Stimulated activated CD4-positive, alpha-beta T cell treated with anti-CD3 and anti-CD28 coated beads, TNF-alpha, amount 100 ng/mL, for 24 hours (primary cell): ENCODE measurements around the gene RAB13.
"Not testable (repeated sequence)": the region's sequence is repeated elsewhere in the genome, so short reads cannot be mapped to it uniquely, and the experiment has no call there.

Experiments used
- DNase-seq, 3 experiments: peaks; one replicate each; pipeline ENCODE4 v3.0.0-alpha.2; 2020; ENCODE audit warnings: low read depth in 3 of 3

RAB13 gene

GRCh38 chr1:153985941-153986761 is at the start of gene RAB13:
Gene RAB13, minus strand, starts transcription at chr1:153986339. Its CDS starts 103 bp downstream, at chr1:153986236.
- no peak for DNase-seq

- DNase-seq: not testable (repeated sequence)
Observed at GRCh38 chr1:154033697-154034096, 47.6 kb upstream of the RAB13 start.

DNA sequence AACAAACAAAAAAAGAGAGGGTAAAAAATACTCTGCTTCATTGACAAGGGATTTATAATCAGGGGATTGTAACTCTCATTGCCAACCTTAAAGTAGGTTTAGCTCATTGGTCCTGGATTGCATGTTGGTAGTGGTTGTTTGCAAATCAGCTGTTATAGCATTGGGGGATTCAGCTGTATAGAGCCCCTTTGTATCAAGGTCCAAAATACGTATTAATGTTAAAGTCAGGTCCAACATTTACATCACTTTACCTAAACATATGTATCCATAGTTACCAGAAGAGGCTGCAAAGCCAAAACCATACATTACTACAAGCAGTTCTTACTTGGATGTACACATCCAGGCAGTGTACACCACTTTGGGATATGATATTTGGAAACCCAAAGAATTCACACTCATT is 33.8 kb upstream of the RAB13 start:
- DNase-seq: no peak

- DNase-seq: no peak
Observed at GRCh38 chr1:154019269-154019668, 33.1 kb upstream of the RAB13 start.

DNA sequence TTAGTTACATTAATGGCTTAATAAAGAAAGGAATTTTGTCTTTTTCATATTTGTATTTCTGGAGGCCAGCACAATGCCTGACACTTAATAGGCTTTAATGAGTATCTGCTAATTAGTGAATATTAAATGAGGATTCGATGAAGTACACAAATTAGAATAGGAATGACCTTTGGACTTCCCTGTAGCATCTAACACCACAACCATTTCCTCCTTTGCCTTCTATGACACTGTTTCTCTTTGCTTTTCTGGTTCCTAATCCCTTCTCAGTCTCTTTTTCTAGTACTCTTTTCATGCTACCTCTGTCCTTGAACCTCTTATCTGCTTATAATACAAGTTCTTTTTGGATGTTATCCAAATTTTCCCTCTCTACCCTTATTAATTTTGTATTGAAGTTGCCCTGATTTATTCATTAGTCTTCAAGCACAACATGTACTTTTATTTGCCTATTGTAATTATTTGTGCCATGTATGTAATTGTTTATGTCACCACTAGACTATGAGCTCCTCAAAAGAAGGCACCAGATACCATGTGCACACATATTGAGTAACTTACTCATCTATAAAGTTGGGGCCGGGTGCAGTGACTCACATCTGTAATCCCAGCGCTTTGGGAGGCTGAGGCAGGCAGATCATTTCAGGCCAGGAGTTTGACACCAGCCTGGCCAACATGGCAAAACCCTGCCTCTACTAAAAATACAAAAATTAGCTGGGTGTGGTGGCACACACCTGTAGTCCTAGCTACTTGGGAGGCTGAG is 28.2 kb upstream of the RAB13 start:
- no peak for DNase-seq

GRCh38 chr1:154012543-154012942 is 26.4 kb upstream of the RAB13 start:
- not testable (repeated sequence) for DNase-seq

GRCh38 chr1:154012129-154012528 is 26.0 kb upstream of the RAB13 start:
- no peak for DNase-seq

- DNase-seq: no peak
Observed at GRCh38 chr1:154006136-154006535, 20.0 kb upstream of the RAB13 start.

DNA sequence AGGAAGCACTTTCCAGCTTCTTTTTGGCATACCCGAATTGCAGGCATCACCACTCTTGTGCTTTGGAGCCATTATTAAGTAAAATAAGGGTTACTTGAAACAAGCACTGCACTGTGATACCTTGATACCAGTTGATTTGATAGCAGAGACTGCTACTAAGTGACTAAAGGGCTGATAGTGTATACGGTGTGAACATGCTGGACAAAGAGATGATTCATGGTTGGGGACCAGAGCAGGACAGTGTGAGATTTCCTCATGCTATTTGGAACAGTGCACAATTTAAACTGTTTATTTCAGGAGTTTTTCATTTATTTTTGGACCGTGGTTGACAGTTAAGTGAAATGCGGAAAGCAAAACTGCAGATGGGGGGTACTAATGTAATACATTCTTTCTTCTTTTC is 14.3 kb upstream of the RAB13 start:
- DNase-seq: no peak

- DNase-seq: not testable (repeated sequence)
Observed at GRCh38 chr1:153996882-153997281, 10.7 kb upstream of the RAB13 start.

DNA sequence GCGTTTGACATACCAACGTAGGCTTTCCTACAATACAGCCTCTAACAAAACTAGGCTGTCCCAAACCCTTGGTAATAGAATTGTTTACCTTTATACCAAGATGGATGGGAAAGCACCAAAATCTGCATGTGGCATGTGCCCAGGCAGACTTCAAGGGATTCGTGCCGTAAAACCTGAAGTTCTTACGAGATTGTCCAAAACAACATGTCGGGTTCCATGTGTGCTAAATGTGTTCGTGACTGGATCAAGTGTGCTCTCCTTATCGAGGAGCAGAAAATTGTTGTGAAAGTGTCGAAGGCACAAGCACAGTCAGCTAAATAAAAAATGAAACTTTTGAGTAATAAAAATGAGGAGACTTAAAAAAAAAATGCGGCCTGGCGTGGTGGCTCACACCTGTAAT is 9.5 kb upstream of the RAB13 start:
- DNase-seq: no peak

GRCh38 chr1:153995202-153995601 is 9.1 kb upstream of the RAB13 start:
- DNase-seq: no peak

DNA sequence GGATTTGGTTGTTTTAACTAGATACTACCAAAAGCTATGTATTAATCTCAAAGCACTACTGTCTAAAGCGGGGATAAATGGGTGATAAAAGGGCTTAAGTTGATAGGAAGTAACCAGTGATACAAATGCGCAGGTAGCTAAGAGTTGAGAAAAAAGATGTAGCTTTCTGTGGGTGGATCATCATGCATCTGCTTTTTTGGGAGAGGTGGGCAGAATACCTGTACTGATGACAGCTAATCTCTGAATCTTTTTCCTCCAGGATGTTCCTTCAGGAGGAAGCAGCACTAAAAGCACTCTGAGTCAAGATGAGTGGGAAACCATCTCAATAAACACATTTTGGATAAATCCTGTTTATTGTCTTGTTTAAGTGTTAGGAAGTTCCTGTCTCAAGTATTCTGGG is 5.7 kb upstream of the RAB13 start:
- no peak for DNase-seq

GRCh38 chr1:153991151-153991630 is 5.1 kb upstream of the RAB13 start:
- no peak for DNase-seq

DNA sequence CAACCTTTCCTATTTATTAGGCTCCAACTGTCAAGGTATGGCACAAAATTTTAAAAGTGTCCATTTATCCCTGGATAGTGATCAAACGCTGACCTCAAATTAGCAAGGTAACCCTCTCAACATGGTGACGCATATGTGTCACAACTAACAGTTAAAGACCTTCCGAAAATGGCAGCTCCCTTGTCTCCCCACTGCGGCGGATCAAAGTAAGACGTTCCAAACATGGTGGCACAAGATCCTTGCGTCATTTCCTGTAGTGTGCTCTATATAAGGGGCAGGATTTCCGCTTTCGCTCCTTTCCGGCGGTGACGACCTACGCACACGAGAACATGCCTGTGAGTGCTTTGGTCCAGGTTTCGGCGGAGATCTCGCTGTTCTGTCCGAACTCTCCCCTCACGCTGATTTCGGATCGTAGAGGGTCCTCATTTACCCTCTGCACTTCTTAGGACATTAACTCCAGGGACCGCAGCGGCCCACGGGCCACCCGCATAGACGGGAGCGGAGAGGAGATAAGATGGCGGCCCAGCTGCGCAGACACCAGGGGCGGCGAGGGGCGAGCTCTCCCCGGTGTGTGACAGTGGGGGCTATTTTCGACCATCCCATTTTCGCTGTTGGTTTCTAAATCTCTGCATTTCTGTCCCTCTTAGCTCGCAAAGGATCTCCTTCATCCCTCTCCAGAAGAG is 4.5 kb upstream of the RAB13 start, which contains the start of gene RPS27:
TSS of gene RPS27 (plus strand) at position 295 of the 683 bp plus-strand sequence. CDS start at position 330, 35 bp downstream.
- DNase-seq: peak; percentile 68 to 81 (median 80)

DNA sequence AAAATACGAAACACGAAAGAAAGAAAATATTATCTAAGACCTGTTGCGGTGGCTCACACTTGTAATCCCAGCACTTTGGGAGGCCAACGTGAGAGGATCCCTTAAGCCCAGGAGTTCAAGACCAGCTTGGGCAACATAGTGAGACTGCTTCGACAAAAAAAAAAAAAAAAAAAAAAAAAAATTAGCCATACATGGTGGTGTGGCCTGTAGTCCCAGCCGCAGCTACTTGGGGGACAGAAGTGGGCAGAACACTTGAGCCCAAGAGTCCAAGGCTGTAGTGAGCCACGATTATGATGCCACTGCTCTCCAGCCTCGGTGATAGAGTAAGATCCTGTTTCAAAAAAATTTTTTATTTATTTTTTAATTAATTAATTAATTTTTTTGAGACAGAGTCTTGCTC is 1.5 kb upstream of the RAB13 start:
- no peak for DNase-seq

GRCh38 chr1:153985341-153985912 is 712 bp downstream of the RAB13 start:
- DNase-seq: peak in 1 of 3 experiments; percentile 53

DNA sequence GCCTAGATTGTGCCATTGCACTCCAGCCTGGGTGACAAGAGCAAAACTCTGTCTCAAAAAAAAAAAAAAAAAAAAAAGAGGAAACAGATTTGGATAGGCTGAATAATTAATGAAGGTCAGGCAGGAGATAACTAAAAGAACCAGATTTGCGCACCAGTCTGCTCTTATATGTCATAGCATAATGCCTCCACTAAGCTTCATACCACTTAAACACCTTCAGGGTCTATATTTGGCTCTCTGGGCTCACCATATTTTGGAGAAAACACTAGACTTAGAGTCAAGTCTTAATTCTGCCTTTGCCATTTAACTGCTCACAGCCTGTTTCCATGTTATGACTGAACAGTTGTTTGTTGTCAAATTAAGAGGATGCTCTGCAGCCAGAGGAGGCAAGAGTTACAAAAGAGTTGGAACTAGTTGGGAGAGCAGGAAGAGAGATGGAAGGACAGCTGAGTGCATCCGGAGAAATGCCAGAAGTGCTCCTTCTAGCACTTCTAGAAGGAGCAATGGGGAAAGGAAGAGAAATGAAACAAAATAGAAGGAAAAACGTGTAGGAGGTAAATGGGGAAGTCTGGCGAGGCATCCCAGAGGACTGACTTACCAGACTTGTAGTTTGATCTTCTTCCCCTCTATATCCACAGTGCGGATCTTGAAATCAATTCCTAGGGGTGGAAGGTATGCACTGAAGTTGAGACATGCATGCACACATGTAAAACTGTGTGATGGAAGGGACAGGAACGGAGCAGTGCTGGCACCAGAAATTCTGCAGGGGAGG is 1.8 kb downstream of the RAB13 start:
- no peak for DNase-seq

DNA sequence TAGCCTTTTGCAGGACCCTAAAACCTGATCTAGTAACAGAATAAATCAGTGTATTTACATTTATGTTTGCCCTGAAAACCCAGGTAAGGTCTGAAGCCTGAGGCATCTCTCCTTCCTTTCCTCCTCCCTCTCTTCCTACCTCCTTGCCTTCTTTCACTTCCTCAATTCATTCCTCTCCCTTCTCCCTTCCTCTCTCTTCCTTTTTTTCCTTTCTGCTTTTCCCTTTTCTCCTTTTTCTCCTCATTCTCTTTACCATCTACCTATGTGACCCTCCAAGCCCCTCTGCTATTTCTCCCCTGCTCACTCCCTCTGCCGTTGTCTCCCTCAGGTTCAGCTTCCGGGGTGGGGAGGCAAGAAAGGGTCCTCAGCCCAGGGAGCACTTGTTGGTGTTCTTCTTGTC is 4.4 kb downstream of the RAB13 start:
- not testable (repeated sequence) for DNase-seq

DNA sequence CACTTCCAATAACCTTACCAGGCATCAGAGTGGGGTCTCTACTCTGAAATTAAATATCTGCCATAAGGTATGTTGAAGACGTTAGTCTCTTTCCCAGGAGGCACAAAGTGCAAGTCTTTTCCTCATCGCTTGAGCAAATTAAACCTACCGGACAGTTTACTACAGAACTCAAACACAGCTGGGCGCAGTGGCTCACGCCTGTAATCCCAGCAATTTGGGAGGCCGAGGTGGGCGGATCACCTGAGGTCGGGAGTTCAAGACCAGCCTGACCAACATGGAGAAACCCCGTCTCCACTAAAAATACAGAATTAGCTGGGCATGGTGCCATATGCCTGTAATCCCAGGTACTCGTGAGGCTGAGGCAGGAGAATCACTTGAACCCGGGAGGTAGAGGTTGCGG is 7.0 kb downstream of the RAB13 start:
- not testable (repeated sequence) for DNase-seq
